Neural crest cell (in vitro differentiated cells): ENCODE data around the gene SLC4A8. TPM values are rescaled to one million over a fixed set of nuclear protein-coding genes. Genes with fewer than 3 reads are reported as not detected.

Experiments
- DNase-seq: peaks from one replicate; pipeline ENCODE4 v3.0.0; 2021; ENCODE audit warnings: low read depth, mixed read lengths, low spot score
- H3K27ac Mint-ChIP-seq: one replicate; pipeline ENCODE4 v1.8.0; 2021; ENCODE audit warnings: mild to moderate bottlenecking, mixed read lengths; ENCODE audit not compliant: unreplicated experiment
- H3K27me3 Mint-ChIP-seq: 2 replicates; pipeline ENCODE4 v1.8.0; 2021; ENCODE audit warnings: low read depth, mild to moderate bottlenecking, mixed read lengths
- H3K36me3 Mint-ChIP-seq: 2 replicates; pipeline ENCODE4 v1.8.0; 2021; ENCODE audit warnings: low read depth, mild to moderate bottlenecking, mixed read lengths
- H3K4me1 Mint-ChIP-seq: 2 replicates; pipeline ENCODE4 v1.8.0; 2021; ENCODE audit warnings: mixed read lengths
- H3K4me3 Mint-ChIP-seq: one replicate; pipeline ENCODE4 v1.8.0; 2021; ENCODE audit warnings: mild to moderate bottlenecking, mixed read lengths
- H3K9me3 Mint-ChIP-seq: 2 replicates; pipeline ENCODE4 v1.8.0; 2021; ENCODE audit warnings: mixed read lengths
- total RNA-seq: library from RNA; stranded (reverse); gene quantifications from 2 replicates; pipeline ENCODE4 v1.2.1, GENCODE V29; 2021
- TF ChIP-seq, protein P1 (sequence below): fragments of 200-600 bp; sonication (generic); conservative IDR thresholded peaks from 2 replicates; pipeline ENCODE4 v1.5.0; 2021; ENCODE audit warnings: antibody characterized with exemption, mild to moderate bottlenecking

SLC4A8 gene
- total RNA-seq, 1 donor from 2014 or later = 33.8 TPM

DNA sequence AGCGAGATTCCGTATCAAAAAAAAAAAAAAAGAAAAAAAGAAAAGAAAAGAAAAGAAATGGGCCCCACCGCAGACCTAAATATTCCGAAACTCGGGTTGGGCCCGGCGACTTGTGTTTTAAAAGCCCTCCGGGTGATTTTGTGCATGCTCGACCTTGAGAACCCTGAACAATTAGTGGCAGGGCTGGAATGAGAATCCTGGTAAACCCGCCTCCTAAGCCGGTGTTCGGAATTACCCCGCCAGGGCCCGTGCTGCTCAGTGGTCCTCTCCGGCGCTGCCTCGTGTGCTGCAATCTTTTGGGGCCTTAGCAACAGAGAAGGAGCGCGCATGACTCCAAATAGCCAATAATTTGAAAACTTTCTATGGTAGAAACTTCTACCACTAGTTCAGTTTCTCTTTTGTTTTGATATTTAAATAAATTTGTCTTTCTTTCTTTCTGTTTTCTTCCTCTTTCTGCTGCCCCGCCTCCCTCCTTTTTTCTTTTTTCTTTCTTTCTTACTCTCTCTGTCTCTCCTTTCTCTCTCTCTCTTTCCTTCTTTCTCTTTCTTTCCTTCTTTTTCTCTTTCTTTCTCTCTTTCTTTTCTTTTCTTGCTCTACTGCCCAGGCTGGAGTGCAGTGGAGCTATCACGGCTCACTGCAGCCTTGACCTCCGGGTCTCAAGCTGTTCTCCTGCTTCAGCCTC lies 31.9 kb upstream of the SLC4A8 start:
- H3K4me1 Mint-ChIP-seq = peaks cover 37% of the 10 kb centered on the region
- H3K27me3 Mint-ChIP-seq = peaks cover 78% of the 10 kb centered on the region
- TF ChIP-seq, protein P1, sequence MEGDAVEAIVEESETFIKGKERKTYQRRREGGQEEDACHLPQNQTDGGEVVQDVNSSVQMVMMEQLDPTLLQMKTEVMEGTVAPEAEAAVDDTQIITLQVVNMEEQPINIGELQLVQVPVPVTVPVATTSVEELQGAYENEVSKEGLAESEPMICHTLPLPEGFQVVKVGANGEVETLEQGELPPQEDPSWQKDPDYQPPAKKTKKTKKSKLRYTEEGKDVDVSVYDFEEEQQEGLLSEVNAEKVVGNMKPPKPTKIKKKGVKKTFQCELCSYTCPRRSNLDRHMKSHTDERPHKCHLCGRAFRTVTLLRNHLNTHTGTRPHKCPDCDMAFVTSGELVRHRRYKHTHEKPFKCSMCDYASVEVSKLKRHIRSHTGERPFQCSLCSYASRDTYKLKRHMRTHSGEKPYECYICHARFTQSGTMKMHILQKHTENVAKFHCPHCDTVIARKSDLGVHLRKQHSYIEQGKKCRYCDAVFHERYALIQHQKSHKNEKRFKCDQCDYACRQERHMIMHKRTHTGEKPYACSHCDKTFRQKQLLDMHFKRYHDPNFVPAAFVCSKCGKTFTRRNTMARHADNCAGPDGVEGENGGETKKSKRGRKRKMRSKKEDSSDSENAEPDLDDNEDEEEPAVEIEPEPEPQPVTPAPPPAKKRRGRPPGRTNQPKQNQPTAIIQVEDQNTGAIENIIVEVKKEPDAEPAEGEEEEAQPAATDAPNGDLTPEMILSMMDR = peak; percentile 38
- H3K27ac Mint-ChIP-seq = no peak overlapping the region
- DNase-seq = no peak
- H3K9me3 Mint-ChIP-seq = no peaks in the 10 kb centered on the region
- no peaks in the 10 kb centered on the region for H3K36me3 Mint-ChIP-seq
- peak overlapping the region; percentile 81 for H3K4me3 Mint-ChIP-seq

DNA sequence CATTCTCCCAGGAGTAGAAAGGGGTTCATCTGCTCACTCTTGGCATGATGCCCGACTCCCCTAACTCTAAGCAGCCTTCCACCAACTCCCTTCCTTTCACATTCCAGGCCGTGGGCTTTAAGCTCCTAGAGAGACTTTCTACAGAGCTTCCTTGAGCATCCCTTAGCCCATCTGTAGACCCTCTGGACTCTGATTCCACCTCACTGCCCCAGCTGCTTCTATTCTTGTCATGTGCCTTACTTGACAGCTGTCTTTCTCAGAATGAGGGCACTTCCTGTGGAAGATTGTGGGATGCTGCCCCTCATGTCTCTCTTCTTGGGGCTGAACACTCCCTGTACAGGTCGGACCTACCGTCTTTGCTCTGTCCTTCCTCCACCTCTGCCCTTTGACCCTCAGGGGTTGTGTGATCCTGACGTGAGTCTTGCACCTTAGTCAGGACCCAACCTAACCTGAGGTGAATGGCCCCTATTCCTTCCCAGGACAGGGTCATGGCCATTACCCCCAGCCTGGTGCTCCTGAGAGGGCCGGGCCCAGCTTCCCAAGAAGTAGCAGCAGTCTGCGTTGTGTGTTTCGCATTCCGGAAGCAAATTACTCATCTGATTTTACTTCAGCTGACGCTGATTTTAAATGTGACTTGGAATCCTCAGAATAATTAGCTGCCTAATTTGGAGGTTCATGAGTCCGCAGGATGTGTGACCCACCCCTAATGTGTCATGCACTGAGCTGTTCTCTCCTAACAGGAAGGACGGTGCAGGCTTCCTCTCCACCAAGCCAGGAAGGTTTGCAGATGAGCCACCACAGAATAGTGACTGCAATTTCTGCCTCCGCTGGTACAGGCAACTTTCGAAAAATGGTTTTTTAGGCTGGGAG lies 30.7 kb upstream of the SLC4A8 start:
- H3K36me3 Mint-ChIP-seq = no peaks in the 10 kb centered on the region
- no peak for DNase-seq
- H3K27me3 Mint-ChIP-seq = peaks cover 69% of the 10 kb centered on the region
- peaks cover 25% of the 10 kb centered on the region for H3K4me1 Mint-ChIP-seq
- no peak overlapping the region for H3K27ac Mint-ChIP-seq
- H3K4me3 Mint-ChIP-seq = peak overlapping the region; percentile 58
- H3K9me3 Mint-ChIP-seq = no peaks in the 10 kb centered on the region
- TF ChIP-seq, protein P1 = no peak

- Mint-ChIP-seq H3K36me3 (no peaks in the 10 kb centered on the region), H3K4me1 (peaks cover 17% of the 10 kb centered on the region), H3K4me3 (no peak overlapping the region), H3K27me3 (peaks cover 59% of the 10 kb centered on the region), H3K27ac (no peak overlapping the region), H3K9me3 (no peaks in the 10 kb centered on the region)
- TF ChIP-seq, protein P1 = no peak
- no peak for DNase-seq
These were observed 29.1 kb upstream of the SLC4A8 start for GRCh38 chr12:51395283-51396230.

DNA sequence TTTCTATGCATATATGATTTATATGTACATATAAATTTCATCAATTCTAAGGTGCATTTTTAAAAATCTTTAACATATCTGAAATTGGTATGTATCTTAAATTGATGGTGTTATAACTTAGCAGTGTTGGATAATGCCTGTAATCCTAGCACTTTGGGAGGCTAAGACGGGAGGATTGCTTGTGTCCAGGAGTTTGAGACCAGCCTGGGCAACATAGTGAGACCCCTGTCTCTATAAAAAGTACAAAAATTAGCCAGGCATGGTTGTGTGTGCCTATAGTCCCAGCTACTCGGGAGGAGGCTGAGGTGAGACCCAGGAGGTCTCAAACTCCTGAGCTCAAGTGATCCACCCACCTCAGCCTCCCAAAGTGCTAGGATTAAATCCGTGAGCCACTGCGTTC lies 27.0 kb upstream of the SLC4A8 start:
- DNase-seq = no peak
- TF ChIP-seq, protein P1 = no peak
- Mint-ChIP-seq H3K9me3 (no peaks in the 10 kb centered on the region), H3K27me3 (peaks cover 39% of the 10 kb centered on the region), H3K36me3 (no peaks in the 10 kb centered on the region), H3K4me3 (no peak overlapping the region), H3K27ac (no peak overlapping the region), H3K4me1 (peaks cover 6% of the 10 kb centered on the region)

DNA sequence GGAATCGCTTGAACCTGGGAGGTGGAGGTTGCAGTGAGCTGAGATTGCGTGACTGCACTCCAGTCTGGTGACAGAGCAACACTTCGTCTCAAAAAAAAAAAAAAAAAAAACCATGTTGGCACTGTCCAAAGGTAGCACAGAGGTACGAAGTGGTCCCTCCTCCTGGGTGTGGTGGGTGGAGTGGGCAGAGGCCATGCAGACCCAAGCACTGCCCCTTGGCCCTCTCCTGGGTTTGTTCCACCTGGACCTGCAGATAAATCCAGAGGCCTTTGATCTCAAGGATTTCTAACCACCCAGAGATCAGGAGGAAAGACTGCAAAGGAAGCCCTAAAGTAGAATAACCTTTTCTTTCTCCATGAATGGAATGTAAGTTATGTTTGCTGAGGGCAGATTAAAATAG lies 24.7 kb upstream of the SLC4A8 start:
- no peaks in the 10 kb centered on the region for H3K4me1 Mint-ChIP-seq
- TF ChIP-seq, protein P1 = no peak
- H3K27me3 Mint-ChIP-seq = peaks cover 20% of the 10 kb centered on the region
- H3K27ac Mint-ChIP-seq = no peak overlapping the region
- no peaks in the 10 kb centered on the region for H3K9me3 Mint-ChIP-seq
- DNase-seq = no peak
- H3K4me3 Mint-ChIP-seq = no peak overlapping the region
- H3K36me3 Mint-ChIP-seq = no peaks in the 10 kb centered on the region
